KMS-11 (cell line): ENCODE measurements around the gene UBALD2.

Source experiments
- H2AFZ ChIP-seq: fragments of 200-600 bp; sonication (generic); 2 replicates; pipeline ENCODE4 v1.6.1; 2016; ENCODE audit warnings: antibody characterized with exemption, mixed run types, low read depth
- H3K27ac ChIP-seq: fragments of 200-600 bp; sonication (generic); 2 replicates; pipeline ENCODE4 v1.6.1; 2016; ENCODE audit warnings: mild to moderate bottlenecking, mixed run types
- H3K27me3 ChIP-seq: fragments of 200-600 bp; sonication (generic); 2 replicates; pipeline ENCODE4 v1.6.1; 2017; ENCODE audit warnings: mild to moderate bottlenecking, low read depth, mixed run types, moderate library complexity; ENCODE audit not compliant: insufficient read depth
- H3K36me3 ChIP-seq: fragments of 200-600 bp; sonication (generic); 2 replicates; pipeline ENCODE4 v1.6.1; 2017; ENCODE audit warnings: mild to moderate bottlenecking, mixed run types; ENCODE audit not compliant: insufficient read depth
- H3K4me1 ChIP-seq: fragments of 200-600 bp; sonication (generic); 2 replicates; pipeline ENCODE4 v1.6.1; 2016; ENCODE audit warnings: mild to moderate bottlenecking, low read depth, mixed run types; ENCODE audit not compliant: poor library complexity, severe bottlenecking
- H3K4me2 ChIP-seq: fragments of 200-600 bp; sonication (generic); 2 replicates; pipeline ENCODE4 v1.7.0; 2016; ENCODE audit warnings: mild to moderate bottlenecking, mixed run types
- H3K4me3 ChIP-seq: fragments of 200-600 bp; sonication (generic); IDR thresholded peaks from 2 replicates; pipeline ENCODE4 v1.6.1; 2017; ENCODE audit warnings: low read depth, low read length, mixed read lengths; ENCODE audit not compliant: insufficient read depth
- H3K79me2 ChIP-seq: fragments of 200-600 bp; sonication (generic); 2 replicates; pipeline ENCODE4 v1.6.1; 2016; ENCODE audit warnings: low read depth, mixed run types; ENCODE audit not compliant: insufficient read depth
- H3K9ac ChIP-seq: fragments of 200-600 bp; sonication (generic); 2 replicates; pipeline ENCODE4 v1.6.1; 2016; ENCODE audit warnings: mild to moderate bottlenecking, mixed run types
- H4K20me1 ChIP-seq: fragments of 200-600 bp; sonication (generic); 2 replicates; pipeline ENCODE4 v1.6.1; 2016; ENCODE audit warnings: mild to moderate bottlenecking, mixed run types; ENCODE audit not compliant: insufficient read depth
- TF ChIP-seq, protein P1 (sequence below): fragments of 200-600 bp; sonication (generic); conservative IDR thresholded peaks from 2 replicates; pipeline ENCODE4 v1.6.1; 2017; ENCODE audit warnings: low read depth, mild to moderate bottlenecking, antibody characterized with exemption, low read length, moderate library complexity, mixed read lengths

The UBALD2 gene

GRCh38 chr17:76232342-76232741 is 32.8 kb upstream of the UBALD2 start:
- no peak overlapping the region for H3K9ac ChIP-seq
- H3K4me2 ChIP-seq, result no peak overlapping the region
- H4K20me1 ChIP-seq, result no peaks in the 10 kb centered on the region
- peaks cover 9% of the 10 kb centered on the region for H3K4me1 ChIP-seq
- no peaks in the 10 kb centered on the region for H3K27me3 ChIP-seq
- H3K79me2 ChIP-seq, result no peaks in the 10 kb centered on the region; the same call in 1 of the 2 replicates
- TF ChIP-seq, protein P1, sequence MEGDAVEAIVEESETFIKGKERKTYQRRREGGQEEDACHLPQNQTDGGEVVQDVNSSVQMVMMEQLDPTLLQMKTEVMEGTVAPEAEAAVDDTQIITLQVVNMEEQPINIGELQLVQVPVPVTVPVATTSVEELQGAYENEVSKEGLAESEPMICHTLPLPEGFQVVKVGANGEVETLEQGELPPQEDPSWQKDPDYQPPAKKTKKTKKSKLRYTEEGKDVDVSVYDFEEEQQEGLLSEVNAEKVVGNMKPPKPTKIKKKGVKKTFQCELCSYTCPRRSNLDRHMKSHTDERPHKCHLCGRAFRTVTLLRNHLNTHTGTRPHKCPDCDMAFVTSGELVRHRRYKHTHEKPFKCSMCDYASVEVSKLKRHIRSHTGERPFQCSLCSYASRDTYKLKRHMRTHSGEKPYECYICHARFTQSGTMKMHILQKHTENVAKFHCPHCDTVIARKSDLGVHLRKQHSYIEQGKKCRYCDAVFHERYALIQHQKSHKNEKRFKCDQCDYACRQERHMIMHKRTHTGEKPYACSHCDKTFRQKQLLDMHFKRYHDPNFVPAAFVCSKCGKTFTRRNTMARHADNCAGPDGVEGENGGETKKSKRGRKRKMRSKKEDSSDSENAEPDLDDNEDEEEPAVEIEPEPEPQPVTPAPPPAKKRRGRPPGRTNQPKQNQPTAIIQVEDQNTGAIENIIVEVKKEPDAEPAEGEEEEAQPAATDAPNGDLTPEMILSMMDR, result no peak
- no peaks in the 10 kb centered on the region for H3K36me3 ChIP-seq
- H3K27ac ChIP-seq, result no peak overlapping the region
- H3K4me3 ChIP-seq, result no peak overlapping the region
- no peak overlapping the region for H2AFZ ChIP-seq

- H3K4me3 ChIP-seq, result no peak overlapping the region
- peaks cover 4% of the 10 kb centered on the region; the same call in 1 of the 2 replicates for H3K79me2 ChIP-seq
- no peak overlapping the region for H3K27ac ChIP-seq
- H3K4me2 ChIP-seq, result no peak overlapping the region
- no peak overlapping the region for H3K9ac ChIP-seq
- TF ChIP-seq, protein P1, result no peak
- no peaks in the 10 kb centered on the region for H3K27me3 ChIP-seq
- no peaks in the 10 kb centered on the region for H4K20me1 ChIP-seq
- H2AFZ ChIP-seq, result no peak overlapping the region
- H3K36me3 ChIP-seq, result no peaks in the 10 kb centered on the region
- peaks cover 18% of the 10 kb centered on the region for H3K4me1 ChIP-seq
Observed at GRCh38 chr17:76233588-76234353, 31.4 kb upstream of the UBALD2 start.

DNA sequence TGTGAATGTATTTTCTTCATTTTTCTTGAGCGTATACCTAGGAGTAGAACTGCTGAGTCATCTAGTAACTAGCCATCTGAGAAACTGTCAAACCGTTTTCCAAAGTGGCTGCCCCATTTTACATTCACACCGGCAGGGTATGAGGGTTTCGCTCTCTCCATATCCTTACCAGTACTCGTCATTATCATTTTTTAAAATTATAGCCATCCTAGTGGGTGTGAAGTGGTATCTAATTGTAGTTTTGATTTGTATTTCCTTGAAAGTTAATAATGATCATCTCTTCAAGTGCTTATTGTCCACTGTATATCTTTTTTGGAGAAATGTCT is 30.8 kb upstream of the UBALD2 start:
- Histone ChIP-seq H3K4me2 (no peak overlapping the region), H3K27me3 (no peaks in the 10 kb centered on the region), H3K9ac (no peak overlapping the region), H3K27ac (no peak overlapping the region), H2AFZ (no peak overlapping the region), H3K4me1 (peaks cover 23% of the 10 kb centered on the region), H4K20me1 (no peaks in the 10 kb centered on the region), H3K36me3 (no peaks in the 10 kb centered on the region), H3K4me3 (no peak overlapping the region), H3K79me2 (peaks cover 4% of the 10 kb centered on the region; the same call in 1 of the 2 replicates)
- TF ChIP-seq, protein P1, result no peak

- no peak overlapping the region for H2AFZ ChIP-seq
- H3K4me2 ChIP-seq, result no peak overlapping the region
- no peaks in the 10 kb centered on the region for H3K27me3 ChIP-seq
- H3K4me3 ChIP-seq, result no peak overlapping the region
- TF ChIP-seq, protein P1, result no peak
- no peak overlapping the region for H3K9ac ChIP-seq
- no peaks in the 10 kb centered on the region for H4K20me1 ChIP-seq
- peaks cover 23% of the 10 kb centered on the region for H3K4me1 ChIP-seq
- H3K79me2 ChIP-seq, result peaks cover 4% of the 10 kb centered on the region; the same call in 1 of the 2 replicates
- no peak overlapping the region for H3K27ac ChIP-seq
- no peaks in the 10 kb centered on the region for H3K36me3 ChIP-seq
Observed at GRCh38 chr17:76235883-76236282, 29.3 kb upstream of the UBALD2 start.
